Measurements from ENCODE around the gene DCLK2.

DCLK2 gene

DNA sequence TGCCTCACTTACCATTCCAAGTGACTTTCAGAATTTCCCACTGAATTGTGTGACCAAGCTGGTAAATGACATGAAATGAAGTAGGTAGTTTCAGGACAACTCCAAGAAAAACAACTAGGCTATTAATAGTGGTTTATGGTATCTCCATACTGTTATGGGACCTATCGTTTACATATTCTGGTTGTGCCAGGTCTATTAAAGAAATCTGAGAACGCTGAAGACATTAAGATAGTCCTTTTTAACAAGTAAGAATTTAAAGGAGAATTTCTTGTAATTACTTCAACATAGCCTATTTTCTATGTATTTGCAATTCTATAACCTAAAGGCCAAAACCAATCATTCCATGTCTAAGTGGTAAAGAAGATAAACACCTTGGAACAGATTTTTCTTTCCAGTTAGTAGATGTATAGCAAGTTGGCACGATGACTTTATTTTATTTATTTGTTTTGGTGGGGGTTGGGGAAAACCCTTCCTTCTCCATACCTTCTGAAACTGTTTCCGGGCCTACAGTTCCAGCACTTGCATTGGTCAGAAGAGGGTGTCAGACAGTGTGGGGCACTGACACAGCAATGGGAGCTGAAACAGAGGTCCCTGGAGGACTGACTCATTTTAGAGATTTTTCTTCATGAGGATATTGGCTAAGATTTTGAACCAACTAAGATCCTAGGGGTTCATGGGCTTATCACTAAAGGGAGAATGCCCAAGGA lies 7.6 kb upstream of the DCLK2 start:
- DNase-seq, result no peak

DNA sequence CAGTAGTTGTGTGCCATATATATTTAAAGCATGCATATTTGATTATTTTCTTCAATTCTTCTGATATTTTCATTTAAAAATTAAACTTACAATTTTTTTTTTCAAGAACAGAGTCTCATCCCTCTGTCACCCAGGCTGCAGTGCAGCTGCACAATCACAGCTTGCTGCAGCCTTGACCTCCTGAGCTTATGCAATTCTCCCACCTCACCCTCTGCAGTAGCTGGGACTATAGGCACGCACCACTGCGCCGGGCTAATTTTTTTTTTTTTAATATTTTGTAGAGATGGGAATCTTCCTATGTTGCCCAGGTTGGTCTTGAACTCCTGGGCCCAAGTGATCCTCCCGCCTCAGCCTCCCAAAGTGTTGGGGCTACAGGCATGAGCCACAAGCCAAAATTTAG lies 5.8 kb upstream of the DCLK2 start:
- no peak for DNase-seq

DNA sequence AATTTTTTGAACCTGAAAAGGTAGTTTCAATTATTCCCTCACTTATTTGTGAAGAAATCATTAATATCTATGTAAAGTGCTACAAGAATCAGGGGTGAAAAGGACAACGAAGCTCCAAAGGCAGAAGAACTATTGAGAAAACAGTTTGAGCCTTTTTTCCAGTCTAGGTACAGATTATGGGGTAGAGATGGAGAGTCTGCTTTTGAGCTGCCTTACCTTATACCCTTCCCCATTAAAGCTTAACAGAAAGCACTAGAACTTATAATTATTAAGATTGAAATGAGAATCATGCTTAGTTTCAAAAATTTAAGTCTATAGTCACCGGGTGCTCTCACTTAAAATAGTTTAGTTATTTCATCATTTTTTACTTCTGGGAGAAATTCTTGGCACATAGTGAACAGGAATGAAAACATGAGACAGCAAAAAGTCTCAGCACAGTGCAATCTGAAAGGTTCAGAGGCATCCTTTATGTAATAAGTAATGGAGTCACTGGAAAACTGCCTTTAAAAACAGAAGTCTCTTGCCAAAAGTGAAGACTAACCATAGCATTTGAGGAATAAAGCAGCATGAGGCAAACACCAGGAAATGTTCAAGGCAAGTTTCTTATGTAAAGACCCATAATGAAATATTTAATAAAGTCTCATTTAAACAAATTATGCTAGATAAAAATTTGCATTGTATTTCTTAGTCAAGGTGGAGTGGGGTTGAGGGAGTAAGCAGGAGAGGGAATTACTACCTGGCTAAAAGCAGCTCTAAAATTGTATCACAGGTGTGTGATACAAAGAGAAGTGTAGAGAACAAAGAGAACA lies 5.1 kb upstream of the DCLK2 start:
- DNase-seq, result no peak

DNA sequence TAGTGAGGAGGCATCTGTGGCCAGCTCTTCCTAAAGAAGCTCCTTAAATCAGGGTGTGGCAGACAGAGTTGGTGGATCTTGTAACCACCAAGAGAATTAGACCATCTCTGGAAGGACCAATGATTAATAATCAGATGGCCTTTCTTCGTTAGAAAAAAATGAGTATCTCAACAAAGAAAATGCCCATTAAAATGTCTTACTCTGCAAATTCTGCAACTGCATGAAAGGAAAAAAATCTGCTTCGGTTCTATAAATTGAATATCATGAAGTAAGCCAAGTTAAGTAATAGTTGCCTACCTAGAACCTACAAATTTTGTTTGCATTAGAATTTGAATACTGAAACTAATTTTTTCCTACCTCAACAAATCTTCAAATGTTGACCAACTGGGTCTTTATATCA lies 4.2 kb upstream of the DCLK2 start:
- DNase-seq, result no peak

DNA sequence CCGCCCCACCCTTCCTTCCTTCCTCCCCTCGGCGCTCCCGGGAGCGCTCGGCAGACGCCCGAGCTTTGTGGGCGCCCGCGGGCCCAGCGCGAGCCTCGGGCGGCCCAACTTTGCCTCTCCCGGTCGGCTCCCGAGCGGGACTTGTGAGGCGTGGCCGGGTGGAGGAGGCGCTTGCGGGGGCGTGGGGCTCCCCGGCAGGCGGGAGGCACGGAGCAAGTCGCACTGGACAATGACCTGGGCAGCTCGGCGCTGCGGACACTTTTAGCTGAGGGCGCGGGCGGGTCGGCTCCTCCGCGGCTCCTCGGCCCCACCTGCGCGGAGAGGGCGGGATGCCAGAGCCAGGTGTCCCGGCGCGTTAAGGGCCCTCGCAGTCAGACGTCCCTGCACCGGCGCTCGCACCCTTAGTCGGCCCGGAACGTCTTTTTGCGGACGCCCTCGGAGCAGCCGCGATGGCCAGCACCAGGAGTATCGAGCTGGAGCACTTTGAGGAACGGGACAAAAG lies 385 bp downstream of the DCLK2 start:
- DNase-seq, result peak; percentile 25 to 27

DNA sequence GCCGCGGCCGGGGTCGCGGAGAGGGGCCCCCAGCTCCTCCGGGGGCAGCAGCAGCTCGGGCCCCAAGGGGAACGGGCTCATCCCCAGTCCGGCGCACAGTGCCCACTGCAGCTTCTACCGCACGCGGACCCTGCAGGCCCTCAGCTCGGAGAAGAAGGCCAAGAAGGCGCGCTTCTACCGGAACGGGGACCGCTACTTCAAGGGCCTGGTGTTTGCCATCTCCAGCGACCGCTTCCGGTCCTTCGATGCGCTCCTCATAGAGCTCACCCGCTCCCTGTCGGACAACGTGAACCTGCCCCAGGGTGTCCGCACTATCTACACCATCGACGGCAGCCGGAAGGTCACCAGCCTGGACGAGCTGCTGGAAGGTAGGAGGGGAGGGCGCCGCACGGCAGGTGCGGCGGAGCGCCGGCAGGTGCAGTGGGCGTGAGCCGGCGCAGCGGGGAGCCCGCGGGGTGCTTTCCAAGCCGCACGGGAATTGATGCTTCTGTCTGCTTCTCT lies 886 bp downstream of the DCLK2 start:
- peak; percentile 37 to 44 for DNase-seq

DNA sequence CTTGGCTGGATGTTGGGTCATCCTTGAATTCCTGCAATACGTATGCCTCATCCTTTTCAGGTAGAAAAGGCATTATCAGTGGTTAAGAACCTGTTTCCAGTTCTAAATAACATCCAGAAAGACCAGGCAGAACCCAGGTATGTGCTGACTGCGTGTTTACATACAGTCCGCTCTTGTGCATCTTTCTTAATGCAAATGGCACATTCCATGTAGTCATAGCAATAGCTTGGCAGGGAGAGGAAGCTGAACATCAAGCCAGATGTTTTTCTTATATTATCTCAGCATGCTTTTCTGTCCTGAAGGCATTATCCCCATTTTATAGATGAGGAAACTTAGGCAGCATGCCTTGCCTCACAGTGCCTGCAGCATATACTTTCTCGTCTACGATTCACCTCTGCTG lies 2.1 kb downstream of the DCLK2 start:
- DNase-seq, result no peak

DNA sequence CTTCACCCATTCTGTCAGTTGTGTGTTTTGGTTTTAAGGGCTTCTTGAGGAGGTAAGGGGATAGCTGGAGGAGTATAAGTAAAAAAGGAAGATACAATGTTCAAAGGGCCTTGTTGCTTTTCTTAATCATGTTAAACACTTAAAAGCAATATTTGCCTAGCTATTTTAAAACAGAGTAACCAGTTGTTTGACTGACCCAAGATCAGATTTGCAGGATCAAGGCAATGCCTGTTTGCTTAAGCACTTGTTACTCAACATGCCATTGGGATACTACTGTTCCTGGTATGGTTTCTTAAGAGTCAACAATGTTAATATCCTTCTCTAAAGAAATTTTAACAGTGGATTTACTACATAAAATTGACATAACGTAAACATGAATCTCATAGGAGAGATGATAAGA lies 2.6 kb downstream of the DCLK2 start:
- no peak for DNase-seq

DNA sequence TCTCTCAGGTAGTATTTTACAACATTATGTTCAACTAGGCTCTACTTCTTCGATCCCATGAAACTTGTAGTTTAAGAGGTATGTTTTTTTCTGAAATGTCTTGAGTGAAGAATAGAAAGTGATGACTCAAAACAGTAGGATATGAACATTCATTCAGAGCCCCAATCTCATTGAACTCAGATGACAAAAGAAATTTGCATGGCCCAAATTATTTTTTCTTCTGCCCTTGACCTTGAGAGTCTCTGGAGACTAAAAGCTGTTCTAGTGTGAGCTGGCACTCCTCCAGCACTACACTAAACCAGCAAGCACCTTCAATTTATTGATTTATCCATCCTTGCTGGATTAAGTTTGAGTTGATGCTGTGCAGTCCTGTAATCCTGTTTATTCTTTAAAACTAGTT lies 4.0 kb downstream of the DCLK2 start:
- no peak for DNase-seq

DNA sequence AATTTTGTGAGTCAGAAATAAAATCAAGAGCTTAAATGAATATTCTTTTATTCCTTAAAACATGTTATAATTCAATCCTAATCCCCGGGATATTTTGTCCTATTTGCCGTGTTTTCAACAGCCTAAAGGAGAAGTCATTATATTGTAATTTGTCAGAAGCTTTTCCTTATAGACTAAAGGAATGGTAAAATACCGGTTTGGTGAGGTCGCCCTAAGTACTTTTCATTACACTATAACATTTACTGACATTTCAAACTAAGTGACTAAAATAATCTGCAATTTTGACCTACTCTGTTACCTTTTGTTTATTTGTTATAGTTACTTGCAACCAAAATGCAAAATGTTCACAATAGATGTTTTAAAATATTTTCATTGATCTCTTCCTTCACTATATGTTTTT lies 8.8 kb downstream of the DCLK2 start:
- no peak for DNase-seq

DNA sequence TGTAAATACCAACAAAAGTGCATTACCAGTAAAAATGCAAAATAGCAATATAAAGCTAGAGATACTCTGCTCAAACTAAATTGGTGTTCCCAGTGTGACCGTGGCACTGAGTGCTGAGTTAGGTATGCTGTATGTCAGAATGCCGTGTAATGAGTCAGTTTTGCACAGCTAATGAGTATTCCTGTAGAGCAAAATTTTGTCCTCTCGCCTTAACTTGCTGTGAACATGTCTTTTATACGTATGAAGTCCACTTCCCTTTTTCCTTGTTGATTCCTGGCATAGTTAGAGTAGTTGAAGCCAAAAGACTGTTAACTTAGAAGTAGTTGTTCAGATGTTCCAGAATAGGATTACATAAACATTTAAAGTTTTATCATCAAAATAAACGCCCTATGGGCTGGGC lies 11.5 kb downstream of the DCLK2 start:
- DNase-seq, result no peak

DNA sequence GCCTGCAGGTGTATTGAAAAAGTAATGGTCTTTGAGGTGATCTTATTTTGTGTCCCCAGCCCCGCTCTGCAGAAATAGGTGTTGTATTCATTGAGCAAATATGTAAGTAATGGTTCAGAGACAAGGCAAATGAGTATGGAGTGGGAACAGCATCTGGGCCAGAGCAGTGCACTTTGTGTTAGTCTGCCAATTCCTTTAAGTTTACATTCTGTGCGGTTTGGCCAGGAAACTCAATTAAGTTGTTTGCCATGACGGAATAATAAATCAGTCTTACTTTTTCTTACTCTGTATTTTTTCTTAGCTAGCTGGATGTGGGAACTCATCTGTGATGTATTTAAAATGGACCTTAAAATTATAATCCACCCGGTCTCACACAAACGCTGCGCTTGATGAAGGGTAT lies 12.6 kb downstream of the DCLK2 start:
- DNase-seq, result no peak

DNA sequence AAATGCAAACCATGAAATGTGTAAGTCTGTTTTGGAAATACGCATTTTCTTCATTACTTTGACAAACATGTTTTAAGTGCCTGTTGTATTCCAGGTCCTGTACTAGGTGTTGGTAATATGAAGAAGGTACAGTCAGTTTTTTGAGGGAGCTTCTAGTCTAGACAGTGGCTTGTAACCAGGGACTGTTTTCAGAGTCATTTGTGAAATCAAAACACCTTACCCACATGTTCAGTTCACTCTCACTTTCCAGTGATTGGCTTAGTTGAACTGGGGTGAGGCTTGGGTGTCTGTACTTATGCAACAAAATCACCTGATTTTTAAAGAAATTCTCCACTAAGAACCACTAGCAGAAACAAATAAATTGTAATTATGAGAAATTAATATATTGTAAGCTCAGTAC lies 16.4 kb downstream of the DCLK2 start:
- no peak for DNase-seq

DNA sequence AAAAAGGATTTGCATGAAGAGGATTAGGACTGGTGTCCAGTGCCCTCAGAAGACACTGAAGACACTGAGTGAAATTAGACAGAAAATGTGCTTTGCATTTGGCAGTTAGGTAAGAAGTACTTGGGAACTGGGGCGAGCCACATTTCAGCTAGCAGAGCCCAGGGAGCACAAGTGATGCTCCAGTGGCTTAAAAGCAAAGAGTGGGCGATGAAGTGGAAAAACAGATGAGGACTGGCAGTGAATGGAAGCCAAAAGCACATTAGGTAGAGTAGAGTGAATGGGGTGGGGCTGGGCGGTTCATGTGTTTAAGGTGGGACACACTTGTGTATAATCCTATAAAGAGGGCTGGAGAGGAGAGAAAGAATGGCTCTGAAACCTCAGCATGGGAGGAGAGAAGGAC lies 18.4 kb downstream of the DCLK2 start:
- no peak for DNase-seq

DNA sequence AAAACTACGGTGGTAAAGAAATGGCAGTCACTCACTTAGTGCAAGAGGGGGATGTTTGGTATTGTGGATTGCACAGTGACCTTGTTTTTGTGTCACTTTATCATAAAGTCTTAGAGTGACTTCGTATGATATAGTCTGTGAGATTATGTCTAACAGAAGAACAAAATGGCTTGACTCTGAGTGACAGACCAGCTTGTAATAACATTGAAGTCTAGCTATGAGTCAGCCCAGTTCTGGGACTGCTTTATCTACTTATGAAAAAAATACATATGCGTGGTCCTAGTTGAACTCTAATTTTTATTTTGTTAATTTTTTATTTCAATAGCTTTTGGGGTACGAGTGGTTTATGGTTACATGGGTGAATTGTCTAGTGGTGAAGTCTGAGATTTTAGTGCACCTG lies 20.0 kb downstream of the DCLK2 start:
- no peak for DNase-seq

DNA sequence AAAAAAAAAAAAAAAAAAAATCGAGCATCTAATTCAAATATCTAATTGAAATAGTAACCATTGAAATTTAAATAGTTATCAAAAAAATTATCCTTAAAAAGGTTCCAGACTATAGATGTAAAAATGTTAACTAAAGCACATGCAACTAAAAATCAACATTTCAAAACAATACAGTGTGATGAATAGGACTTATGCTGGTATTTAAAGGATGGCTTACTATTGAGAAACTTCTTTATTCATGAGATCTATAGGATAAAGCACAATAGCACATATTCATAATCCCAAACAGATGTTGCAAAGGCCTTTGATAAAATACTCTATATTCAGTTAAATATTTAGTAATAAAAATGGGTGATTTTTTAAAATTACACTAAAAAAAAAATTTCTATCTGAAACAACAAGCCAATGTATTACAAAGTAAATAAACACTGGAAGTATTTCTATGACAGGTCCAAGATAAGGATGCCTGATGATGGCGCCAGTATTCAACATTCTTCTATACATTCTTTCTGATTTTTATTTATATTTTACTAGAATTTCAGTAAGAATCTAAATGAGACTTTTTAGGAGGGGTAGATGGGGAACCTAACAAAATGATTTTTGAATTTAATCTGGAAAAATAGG lies 26.3 kb downstream of the DCLK2 start:
- no peak for DNase-seq

DNA sequence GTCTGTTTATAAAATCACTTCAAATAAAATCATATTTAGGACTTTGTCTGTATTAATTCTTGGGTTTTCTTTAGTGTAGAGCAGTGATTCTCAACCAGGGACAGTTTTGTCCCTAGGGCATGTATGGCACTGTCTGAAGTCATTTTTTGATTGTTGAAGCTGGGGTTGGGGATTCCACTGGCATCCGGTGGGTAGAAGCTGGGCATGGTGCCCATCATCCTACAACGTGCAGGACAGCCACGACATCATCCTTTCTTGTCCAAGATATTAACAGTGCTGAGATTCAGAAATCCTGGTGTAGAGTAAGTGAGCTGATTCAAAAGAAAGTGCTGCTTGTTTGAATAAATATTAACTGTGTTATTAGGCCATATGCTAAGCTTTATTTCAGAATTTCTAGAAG lies 28.6 kb downstream of the DCLK2 start:
- no peak for DNase-seq

DNA sequence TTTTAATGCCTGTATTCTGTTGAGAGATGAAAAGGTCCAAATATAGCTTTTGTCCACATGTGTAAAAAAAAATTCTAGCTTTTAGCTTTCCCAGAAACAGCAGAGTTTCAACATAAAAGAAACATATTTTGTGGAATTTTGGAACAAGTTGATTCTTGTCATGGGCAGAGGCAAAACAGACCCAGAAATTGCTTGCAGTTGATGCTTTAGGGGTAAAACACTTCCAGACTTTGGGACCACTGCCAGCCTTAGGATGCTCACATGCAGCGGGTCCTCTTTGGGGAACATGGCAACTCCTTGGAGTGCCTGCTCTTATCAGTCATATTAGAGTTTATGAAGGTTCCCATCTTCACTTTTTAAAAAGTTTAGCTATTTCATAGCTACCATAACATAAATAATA lies 30.4 kb downstream of the DCLK2 start:
- DNase-seq, result no peak

DNA sequence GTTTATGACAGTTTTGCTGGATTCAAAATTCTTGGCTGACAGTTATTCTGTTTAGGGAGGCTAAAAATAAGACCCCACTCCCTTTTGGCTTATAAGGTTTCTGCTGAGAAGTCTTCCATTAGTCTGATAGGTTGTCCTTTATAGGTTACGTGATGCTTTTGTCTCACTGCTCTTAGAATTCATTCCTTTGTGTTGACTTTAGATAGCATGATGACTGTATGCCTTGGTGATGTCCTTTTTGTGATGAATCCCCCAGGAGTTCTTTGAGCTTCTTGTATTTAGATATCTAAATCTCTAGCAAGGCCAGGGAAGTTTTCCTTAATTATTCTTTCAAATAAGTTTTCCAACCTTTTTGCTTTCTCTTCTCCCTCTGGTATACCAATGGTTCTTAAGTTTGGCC lies 36.4 kb downstream of the DCLK2 start:
- no peak for DNase-seq

DNA sequence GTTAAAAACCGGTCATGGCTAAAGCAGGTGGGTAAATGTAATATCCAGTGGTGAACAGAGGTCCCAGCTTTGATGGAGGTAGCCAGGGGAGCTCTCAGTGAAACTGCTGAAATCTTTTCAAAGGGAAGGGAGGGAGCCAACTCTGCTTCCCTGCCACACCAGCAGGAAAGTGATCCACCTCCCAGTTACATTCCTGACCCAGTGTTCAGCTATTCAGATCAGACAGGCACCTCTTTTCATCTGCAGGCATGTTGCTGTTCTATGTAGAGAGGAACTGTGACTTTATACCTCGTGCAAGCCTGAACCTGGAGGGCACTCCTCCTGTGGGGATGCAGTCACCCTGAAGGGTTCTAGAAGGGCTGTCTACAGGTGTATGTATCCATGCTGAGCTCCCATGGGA lies 37.6 kb downstream of the DCLK2 start:
- DNase-seq, result no peak

DNA sequence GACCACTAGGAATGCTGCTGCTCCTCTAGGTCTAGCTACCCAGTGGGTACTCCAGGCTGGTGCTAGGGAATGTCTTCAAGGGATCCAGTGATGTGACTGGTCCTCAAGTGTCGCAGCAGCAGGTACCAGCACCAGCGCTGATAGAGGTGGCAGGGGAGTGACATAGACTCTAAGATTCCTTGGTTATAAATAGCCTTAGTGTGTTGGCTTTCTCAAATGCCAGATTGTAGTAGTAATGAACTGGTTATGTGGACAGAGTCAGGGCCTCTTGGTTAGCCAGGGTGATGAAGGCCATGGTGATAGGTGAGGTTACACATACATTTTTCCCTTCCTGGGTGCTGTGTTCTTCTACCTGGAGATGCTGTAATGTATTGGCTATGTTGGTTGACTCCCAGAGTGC lies 38.3 kb downstream of the DCLK2 start:
- DNase-seq, result no peak

DNA sequence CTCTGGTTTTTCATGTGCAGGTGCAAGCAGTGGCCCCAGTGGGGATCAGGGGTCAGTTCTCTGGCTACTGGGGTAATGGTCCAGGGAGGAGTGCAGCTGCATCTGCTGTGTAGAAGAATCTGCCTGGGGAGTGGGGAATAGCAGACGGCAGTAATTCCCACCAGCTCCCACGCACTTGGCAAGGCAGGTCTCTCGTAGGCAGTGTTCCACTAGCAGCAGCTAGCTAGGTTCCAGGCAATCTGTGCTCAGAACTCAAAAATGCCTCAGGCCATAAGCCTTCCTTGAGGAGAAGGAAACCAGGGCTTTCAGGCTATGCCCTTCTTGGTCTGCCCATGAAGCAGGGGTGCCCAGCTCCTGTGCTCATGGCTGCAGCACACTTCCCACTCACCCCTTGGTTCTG lies 38.8 kb downstream of the DCLK2 start:
- no peak for DNase-seq

DNA sequence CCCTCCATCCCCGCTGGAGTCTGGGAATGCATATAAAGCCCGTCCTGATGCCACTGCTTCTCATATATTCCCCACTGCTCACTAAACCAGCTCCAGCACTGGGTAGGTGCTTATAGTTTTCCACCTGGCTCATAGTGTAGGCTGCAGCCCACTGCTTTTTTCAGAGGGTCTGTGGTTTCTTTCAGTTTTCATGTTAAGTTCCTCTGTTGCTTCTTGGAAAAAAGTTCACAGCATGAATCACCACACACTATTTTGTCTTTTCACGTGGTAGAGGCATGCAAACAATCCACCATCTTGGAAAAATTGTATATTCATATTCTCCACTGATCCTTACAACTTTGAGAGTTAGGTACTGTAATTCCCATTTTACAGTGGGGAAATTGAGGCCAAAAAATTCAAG lies 39.4 kb downstream of the DCLK2 start:
- DNase-seq, result no peak

DNA sequence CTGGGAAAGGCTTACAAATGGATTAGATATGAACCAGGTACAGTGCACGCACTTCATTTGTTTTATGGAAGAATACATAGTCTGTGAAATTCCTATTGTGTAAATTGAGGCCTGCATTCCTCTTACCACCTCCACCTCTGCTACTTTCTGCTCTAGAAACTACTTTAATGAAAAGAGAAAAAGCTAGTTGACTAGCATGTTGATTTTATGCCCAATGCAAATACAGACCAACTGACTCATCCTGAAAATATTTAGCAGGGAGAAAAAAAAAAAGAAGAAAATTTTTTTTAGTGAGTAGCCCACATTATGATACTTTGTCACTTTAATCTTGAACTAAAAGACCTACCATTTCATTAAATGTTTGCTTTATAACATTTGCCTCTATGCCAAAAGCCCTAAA lies 41.2 kb downstream of the DCLK2 start:
- DNase-seq, result no peak

All from activated T-cell treated with anti-CD3 and anti-CD28 coated beads, Interleukin-2, amount 50 U/mL, for 48 hours (primary cell).